Astrocyte (in vitro differentiated cells and primary cell): ENCODE results near the gene GCDH.

ENCODE experiments used
- CTCF ChIP-seq: IDR thresholded peaks from 2 replicates; pipeline ENCODE4 v1.5.1; 2011; ENCODE audit warnings: low read depth, mild to moderate bottlenecking, inconsistent platforms, low read length, moderate library complexity; ENCODE audit not compliant: insufficient read depth
- EZH2 ChIP-seq: IDR thresholded peaks from 2 replicates; pipeline ENCODE4 v1.6.1; 2012; ENCODE audit warnings: mild to moderate bottlenecking, low read length, inconsistent platforms; ENCODE audit not compliant: insufficient read depth

GRCh38 chr19:12858041-12858928 lies 32.7 kb upstream of the GCDH start:
- no peak for TF ChIP-seq CTCF
- no peak for TF ChIP-seq EZH2
